Adrenal gland (tissue), 12 donors: ENCODE results near the gene HIVEP3. TPM values are rescaled to one million over a fixed set of nuclear protein-coding genes. Genes with fewer than 3 reads are reported as not detected.
A peak's percentile ranks its signal among the peaks of the same experiment; 100 is the strongest.

Experiments
- DNase-seq, 7 donors: peaks; one replicate each; pipeline ENCODE4 v3.0.0-alpha.2; 2019 to 2020
- H3K27ac ChIP-seq, 5 donors: fragments of 200-600 bp; sonication (generic) in 4 of 5; 1 replicate in 3 of 5; 2 replicates in 2 of 5; pipeline versions ENCODE4 v1.5.1 to v1.8.0; 2016 to 2020; ENCODE audit warnings: mild to moderate bottlenecking in 1 of 5
- H3K27me3 ChIP-seq: fragments of 200-600 bp; 2 replicates; pipeline ENCODE4 v1.8.0; 2021
- H3K36me3 ChIP-seq, 2 donors: fragments of 200-600 bp; replicated peaks in 1 of 2; 1 replicate in 1 of 2; 2 replicates in 1 of 2; pipeline versions ENCODE4 v1.5.1 to v1.8.0; 2018 to 2022
- H3K4me1 ChIP-seq, 2 donors: fragments of 200-600 bp; replicated peaks in 1 of 2; 1 replicate in 1 of 2; 2 replicates in 1 of 2; pipeline versions ENCODE4 v1.5.1 to v1.8.0; 2018 to 2021
- H3K4me3 ChIP-seq, 4 donors: fragments of 200-600 bp; sonication (generic) in 3 of 4; one replicate each; pipeline ENCODE4 v1.5.1; 2016 to 2018
- H3K9me3 ChIP-seq, 3 donors: fragments of 200-600 bp; sonication (generic) in 1 of 3; replicated peaks in 1 of 3; 1 replicate in 2 of 3; 2 replicates in 1 of 3; pipeline versions ENCODE4 v1.5.1 to v1.8.0; 2016 to 2021
- POLR2A ChIP-seq, 2 donors: fragments of 450-650 bp; IDR thresholded peaks; one replicate each; pipeline ENCODE4 v1.6.1; 2017; ENCODE audit warnings: antibody characterized with exemption in 2 of 2, mild to moderate bottlenecking in 2 of 2, moderate library complexity in 1 of 2
- WGBS, 4 donors: extraction: QIAGEN DNeasy Blood & Tissue Kit in 2 of 4; methylation state at CpG; one replicate each; pipeline versions ENCODE4 v1.1.5 to v1.1.7; 2013 to 2017; 5-methylcytosine and 5-hydroxymethylcytosine counted together
- intact Hi-C, 2 donors: fragments of 100-400 bp; cut with DNase I; formaldehyde crosslinking; loops; one replicate each; pipeline versions ENCODE4 v1.14.1 to v1.15.0; 2022 to 2023
- polyA plus RNA-seq, 3 donors: library from polyadenylated mRNA; stranded (reverse); fragments of 200-250 nt in 2 of 3; fragments of 350-450 nt in 1 of 3; fragmentation: Illumina TruSeq in 1 of 3; extraction: RNeasy Lipid Tissue Mini Kit (QIAGEN cat#74804) in 1 of 3; gene quantifications; one replicate each; pipeline ENCODE4 v1.2.3, GENCODE V29; 2013 to 2014
- total RNA-seq, 9 donors: library from RNA; depleted of rRNA in 4 of 9; stranded (reverse); fragments of >200 nt in 4 of 9; fragments of 120-200 nt in 1 of 9; fragmentation: NEBNext Ultra II Directional in 1 of 9; extraction: Animal tissue kit (Norgen Biotek cat#: 25700) in 1 of 9; gene quantifications; one replicate each; pipeline versions ENCODE4 v1.1.0 to v1.2.4, GENCODE V29; 2013 to 2023
- TF ChIP-seq, protein P1 (sequence below), 6 experiments: fragments of 450-650 bp in 4 of 6; fragments of 200-600 bp in 2 of 6; sonication (generic) in 1 of 6; IDR thresholded peaks; 1 replicate in 5 of 6; 2 replicates in 1 of 6; pipeline versions ENCODE4 v1.5.1 to v1.8.0; 2016 to 2021; ENCODE audit warnings: antibody characterized with exemption in 6 of 6, mild to moderate bottlenecking in 2 of 6, moderate library complexity in 1 of 6
- donor health status: healthy with polysubstance abuse.
- donor health status: Bipolar disorder and iron deficiency.
- donor health status: DM: yes; HTN: yes; CAD: no.
- donor health status: DM: no; HTN: no; CAD: no.
- donor health status: DM: no; HTN: no; CAD: no.
- donor health status: DM: yes; HTN: yes; CAD: no.

Gene HIVEP3
- total and polyA plus RNA-seq, 12 donors: 3.2 to 7.7 (median 7.0) TPM

DNA sequence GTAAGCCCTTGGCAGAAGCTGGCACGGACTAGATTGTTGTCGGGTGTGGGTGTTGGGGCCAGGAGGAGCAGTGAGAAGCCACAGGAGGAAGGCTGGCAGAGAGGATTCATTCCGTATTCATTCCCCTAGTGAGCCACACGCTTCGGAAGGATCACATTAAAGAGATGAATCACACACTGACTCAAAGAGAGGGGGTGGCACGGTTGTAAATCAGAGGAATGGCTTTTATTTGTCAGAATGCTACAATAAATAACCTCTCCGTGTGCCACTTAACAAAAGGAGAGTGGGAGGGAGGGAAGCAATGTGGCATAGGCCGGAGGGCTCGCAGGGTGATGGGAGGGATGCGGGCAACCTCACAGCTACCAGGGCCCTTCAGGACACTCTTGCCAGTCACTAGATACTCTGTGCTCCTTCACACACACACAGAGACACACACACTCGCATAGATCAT is 135.5 kb downstream of the HIVEP3 start:
- no peaks in the 10 kb centered on the region for H3K9me3 ChIP-seq
- no peak overlapping the region for H3K4me3 ChIP-seq
- intact Hi-C loops: no loop called here
- peak; percentile 37 to 74 (median 53) for DNase-seq
- no peaks in the 10 kb centered on the region for H3K27me3 ChIP-seq
- peaks cover 0 to 14% of the 10 kb centered on the region in 2 donors for H3K4me1 ChIP-seq
- WGBS, 4 donors: 22 to 48% (median 29%) methylated on average over 11 of the region's 11 CpGs
- H3K36me3 ChIP-seq: no peaks in the 10 kb centered on the region
- TF ChIP-seq, protein P1, sequence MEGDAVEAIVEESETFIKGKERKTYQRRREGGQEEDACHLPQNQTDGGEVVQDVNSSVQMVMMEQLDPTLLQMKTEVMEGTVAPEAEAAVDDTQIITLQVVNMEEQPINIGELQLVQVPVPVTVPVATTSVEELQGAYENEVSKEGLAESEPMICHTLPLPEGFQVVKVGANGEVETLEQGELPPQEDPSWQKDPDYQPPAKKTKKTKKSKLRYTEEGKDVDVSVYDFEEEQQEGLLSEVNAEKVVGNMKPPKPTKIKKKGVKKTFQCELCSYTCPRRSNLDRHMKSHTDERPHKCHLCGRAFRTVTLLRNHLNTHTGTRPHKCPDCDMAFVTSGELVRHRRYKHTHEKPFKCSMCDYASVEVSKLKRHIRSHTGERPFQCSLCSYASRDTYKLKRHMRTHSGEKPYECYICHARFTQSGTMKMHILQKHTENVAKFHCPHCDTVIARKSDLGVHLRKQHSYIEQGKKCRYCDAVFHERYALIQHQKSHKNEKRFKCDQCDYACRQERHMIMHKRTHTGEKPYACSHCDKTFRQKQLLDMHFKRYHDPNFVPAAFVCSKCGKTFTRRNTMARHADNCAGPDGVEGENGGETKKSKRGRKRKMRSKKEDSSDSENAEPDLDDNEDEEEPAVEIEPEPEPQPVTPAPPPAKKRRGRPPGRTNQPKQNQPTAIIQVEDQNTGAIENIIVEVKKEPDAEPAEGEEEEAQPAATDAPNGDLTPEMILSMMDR (IDR thresholded peaks at IDR 0.05): no peak
- no peak for TF ChIP-seq POLR2A (IDR thresholded peaks at IDR 0.05)
- no peak overlapping the region for H3K27ac ChIP-seq

- 95 to 99% (median 99%) methylated on average over 3 of the region's 3 CpGs for WGBS, 4 donors
- no peaks in the 10 kb centered on the region for H3K27me3 ChIP-seq
- H3K9me3 ChIP-seq: no peaks in the 10 kb centered on the region
- peaks cover 0 to 14% of the 10 kb centered on the region in 2 donors for H3K4me1 ChIP-seq
- no peak overlapping the region for H3K4me3 ChIP-seq
- H3K36me3 ChIP-seq: no peaks in the 10 kb centered on the region
- intact Hi-C loops: no loop called here
- no peak overlapping the region for H3K27ac ChIP-seq
- DNase-seq: no peak
- TF ChIP-seq POLR2A (IDR thresholded peaks at IDR 0.05): no peak
- TF ChIP-seq, protein P1 (IDR thresholded peaks at IDR 0.05): no peak
Measured at GRCh38 chr1:41780916-41781315, 137.8 kb downstream of the HIVEP3 start.

DNA sequence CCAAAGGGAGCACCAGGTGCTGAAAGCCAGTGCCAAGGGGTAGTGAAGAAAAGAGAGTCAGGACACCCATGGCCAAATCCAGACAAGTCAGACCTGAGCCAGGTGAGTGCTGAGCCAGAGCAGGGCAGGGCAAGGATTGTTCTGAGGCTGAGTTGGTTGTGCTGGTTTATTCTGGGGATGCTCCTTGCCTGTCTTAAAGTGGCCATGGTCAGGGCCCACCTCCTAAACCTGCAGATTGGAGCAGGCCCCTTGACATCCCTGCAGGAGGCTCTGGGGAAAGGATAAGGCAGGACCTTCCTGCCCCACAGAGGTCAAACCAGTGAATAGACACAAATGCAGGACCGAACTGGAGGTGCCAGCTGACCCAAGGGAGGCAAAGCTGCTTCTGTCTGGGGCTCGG is 138.4 kb downstream of the HIVEP3 start:
- peaks cover 0 to 14% of the 10 kb centered on the region in 2 donors for H3K4me1 ChIP-seq
- H3K36me3 ChIP-seq: no peaks in the 10 kb centered on the region
- no peaks in the 10 kb centered on the region for H3K9me3 ChIP-seq
- H3K27me3 ChIP-seq: no peaks in the 10 kb centered on the region
- 94 to 96% (median 95%) methylated on average over 2 of the region's 2 CpGs for WGBS, 4 donors
- no peak for TF ChIP-seq POLR2A (IDR thresholded peaks at IDR 0.05)
- TF ChIP-seq, protein P1 (IDR thresholded peaks at IDR 0.05): no peak
- H3K27ac ChIP-seq: no peak overlapping the region
- H3K4me3 ChIP-seq: no peak overlapping the region
- intact Hi-C loops: no loop called here
- DNase-seq: no peak

DNA sequence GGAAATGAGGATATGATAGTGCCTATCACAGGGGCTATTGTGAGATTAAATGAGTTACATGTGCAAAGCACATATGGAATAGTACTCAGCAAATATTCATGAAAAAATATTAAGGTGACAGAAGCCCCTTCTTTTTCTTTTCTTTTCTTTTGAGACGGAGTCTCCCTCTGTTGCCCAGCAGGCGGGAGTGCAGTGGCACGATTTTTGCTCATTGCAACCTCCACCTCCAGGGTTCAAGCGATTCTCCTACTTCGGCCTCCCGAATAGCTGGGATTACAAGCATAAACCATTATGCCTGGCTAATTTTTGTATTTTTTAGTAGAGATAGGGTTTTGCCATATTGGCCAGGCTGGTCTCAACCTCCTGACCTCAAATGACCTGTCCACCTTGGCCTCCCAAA is 139.4 kb downstream of the HIVEP3 start:
- TF ChIP-seq, protein P1 (IDR thresholded peaks at IDR 0.05): no peak
- no peak for TF ChIP-seq POLR2A (IDR thresholded peaks at IDR 0.05)
- intact Hi-C loops: no loop called here

More for the DNA sequence above, 139.4 kb downstream of the HIVEP3 start:
- no peak overlapping the region for H3K27ac ChIP-seq
- 94 to 98% (median 97%) methylated on average over 6 of the region's 6 CpGs for WGBS, 4 donors
- no peaks in the 10 kb centered on the region for H3K27me3 ChIP-seq
- H3K4me3 ChIP-seq: no peak overlapping the region
- DNase-seq: no peak
- H3K36me3 ChIP-seq: no peaks in the 10 kb centered on the region
- H3K9me3 ChIP-seq: no peaks in the 10 kb centered on the region
- H3K4me1 ChIP-seq: peaks cover 0 to 10% of the 10 kb centered on the region in 2 donors
